Breast epithelium (tissue), 3 donors: ENCODE measurements around the gene SORBS1.

Experiments
- POLR2AphosphoS5 ChIP-seq, 3 donors: sonication (generic); formaldehyde crosslinking; IDR thresholded peaks; one replicate each; pipeline ENCODE4 v1.6.1; 2017; ENCODE audit warnings: antibody characterized with exemption in 3 of 3
- TF ChIP-seq, protein P1 (sequence below), 3 donors: fragments of 450-650 bp; IDR thresholded peaks; one replicate each; pipeline ENCODE4 v1.5.1; 2016 to 2017; ENCODE audit warnings: antibody characterized with exemption in 3 of 3, mild to moderate bottlenecking in 3 of 3, moderate library complexity in 3 of 3

DNA sequence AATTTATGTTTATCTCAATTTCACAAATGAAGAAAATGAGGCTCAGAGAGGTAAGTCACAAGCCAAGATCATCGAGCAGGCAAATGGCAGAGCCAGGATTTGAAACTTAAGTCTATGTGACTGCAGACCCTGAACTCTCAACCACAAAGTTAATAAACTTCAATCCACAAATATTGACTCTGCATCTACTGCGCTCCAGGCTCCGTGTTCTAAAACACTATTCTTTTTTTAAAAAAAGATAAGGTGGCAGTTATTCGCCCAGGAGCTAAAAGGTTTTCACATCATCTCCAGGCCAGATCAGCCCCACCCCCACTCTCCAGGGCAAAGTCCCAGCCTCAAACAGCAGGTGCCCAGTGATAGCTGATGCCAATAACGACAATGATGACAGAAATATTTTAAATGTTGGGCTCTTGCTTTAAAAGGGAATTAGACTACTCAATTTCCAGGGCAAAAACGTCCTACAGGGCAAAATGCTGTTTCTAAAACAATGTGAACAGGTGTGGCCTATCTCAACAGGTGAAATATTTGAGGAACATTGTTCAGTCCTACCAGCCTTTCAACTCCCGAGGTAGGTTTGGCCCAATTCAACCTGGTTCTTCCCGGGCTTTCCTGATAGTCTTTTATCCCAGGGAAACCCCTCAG is 85.2 kb downstream of the SORBS1 start:
- TF ChIP-seq, protein P1, sequence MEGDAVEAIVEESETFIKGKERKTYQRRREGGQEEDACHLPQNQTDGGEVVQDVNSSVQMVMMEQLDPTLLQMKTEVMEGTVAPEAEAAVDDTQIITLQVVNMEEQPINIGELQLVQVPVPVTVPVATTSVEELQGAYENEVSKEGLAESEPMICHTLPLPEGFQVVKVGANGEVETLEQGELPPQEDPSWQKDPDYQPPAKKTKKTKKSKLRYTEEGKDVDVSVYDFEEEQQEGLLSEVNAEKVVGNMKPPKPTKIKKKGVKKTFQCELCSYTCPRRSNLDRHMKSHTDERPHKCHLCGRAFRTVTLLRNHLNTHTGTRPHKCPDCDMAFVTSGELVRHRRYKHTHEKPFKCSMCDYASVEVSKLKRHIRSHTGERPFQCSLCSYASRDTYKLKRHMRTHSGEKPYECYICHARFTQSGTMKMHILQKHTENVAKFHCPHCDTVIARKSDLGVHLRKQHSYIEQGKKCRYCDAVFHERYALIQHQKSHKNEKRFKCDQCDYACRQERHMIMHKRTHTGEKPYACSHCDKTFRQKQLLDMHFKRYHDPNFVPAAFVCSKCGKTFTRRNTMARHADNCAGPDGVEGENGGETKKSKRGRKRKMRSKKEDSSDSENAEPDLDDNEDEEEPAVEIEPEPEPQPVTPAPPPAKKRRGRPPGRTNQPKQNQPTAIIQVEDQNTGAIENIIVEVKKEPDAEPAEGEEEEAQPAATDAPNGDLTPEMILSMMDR (IDR thresholded peaks at IDR 0.05) = no peak
- TF ChIP-seq POLR2AphosphoS5 (IDR thresholded peaks at IDR 0.05) = no peak
